Left renal cortex interstitium (tissue), 4 donors: ENCODE data around the gene LPO. TPM values are rescaled to one million over a fixed set of nuclear protein-coding genes. Genes with fewer than 3 reads are reported as not detected.

Source experiments
- DNase-seq, 4 donors: peaks; one replicate each; pipeline ENCODE4 v3.0.0-alpha.2; 2013; ENCODE audit warnings: low read depth in 4 of 4, low spot score in 2 of 4, missing footprints in 1 of 4
- polyA plus RNA-seq, 4 donors: library from polyadenylated mRNA; unstranded; fragments of 120-200 nt; gene quantifications; one replicate each; pipeline ENCODE4 v1.2.1, GENCODE V29; 2013; ENCODE audit not compliant: insufficient read length in 4 of 4

Gene LPO
- polyA plus RNA-seq, 4 donors = 0.16 to 0.25 (median 0.19) TPM; not detected in 1

DNA sequence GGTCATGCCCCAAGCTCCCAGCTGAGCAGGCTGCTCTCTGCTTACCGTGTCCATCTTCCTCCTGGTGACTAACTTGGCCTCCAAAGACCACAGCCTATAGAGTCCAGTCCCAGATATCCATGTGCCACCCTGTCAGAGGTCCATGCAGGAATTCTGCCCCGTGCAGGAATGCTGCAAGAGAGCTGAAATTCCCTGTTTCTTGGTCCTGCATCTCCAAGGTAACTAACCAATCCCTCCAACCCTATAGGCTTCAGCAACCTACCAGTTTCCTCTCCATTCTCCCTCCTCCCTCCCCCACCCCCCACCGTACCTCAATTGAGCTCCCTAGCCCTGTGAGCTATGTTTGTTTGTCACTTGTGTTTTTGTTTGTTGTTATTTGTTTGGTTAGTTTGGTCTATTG is 9.7 kb upstream of the LPO start:
- DNase-seq = no peak

DNA sequence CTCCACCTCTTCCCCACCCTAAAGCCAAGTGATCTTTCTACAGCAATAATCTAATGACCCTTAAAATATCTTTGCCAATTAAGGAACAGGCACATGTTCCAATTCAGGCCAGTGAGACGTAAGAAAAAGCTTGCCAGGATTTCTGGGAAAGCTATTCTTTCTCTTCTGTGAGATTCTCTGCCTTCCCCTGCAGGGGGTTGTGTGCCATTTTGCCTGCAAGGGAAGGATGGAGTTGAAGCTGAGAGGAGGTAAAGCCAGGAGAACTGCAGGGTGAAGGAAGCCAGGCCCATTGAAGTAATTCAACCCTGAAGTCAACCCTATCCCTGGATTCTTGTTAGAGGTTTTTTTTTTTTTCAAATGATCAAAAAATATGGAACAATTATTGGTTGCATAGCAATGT is 9.0 kb upstream of the LPO start:
- DNase-seq = no peak

DNA sequence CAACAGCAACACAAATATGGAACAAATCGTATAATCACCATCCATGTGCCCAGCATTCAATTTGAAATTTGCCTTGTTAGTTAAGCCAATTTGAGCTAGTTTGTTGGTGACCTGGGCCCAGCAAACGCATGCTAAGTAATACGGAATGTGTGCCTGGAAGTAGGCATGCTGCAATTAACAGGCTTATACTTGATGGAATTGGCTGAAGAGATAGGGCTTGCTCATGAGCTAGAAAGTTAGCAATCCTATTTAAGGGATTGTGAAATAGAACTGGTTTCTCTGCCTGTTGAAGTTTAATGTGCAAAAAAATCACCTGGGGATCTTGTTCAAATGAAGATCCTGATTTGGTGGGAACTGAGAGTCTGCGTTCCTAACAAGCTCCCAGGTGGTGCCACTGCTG is 8.5 kb upstream of the LPO start:
- DNase-seq = no peak

DNA sequence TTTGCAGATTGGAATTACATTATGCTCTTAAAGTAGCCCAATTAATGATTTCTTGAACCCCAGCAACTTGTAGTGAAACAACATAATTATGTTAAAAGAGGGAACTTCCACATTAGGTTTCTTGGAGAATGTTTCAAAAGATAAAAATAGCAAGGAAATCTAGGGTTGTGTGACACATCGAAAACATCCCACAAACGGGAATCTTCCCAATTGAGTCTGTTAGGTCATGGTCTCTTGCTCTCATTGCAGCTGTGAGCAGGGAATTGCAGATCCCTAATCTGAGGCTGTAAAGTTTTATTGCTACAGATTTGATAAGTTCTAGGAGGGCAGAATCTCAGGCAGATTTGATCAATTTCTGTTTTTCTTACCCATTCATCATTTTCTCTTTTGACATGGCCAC is 6.7 kb upstream of the LPO start:
- DNase-seq = no peak

DNA sequence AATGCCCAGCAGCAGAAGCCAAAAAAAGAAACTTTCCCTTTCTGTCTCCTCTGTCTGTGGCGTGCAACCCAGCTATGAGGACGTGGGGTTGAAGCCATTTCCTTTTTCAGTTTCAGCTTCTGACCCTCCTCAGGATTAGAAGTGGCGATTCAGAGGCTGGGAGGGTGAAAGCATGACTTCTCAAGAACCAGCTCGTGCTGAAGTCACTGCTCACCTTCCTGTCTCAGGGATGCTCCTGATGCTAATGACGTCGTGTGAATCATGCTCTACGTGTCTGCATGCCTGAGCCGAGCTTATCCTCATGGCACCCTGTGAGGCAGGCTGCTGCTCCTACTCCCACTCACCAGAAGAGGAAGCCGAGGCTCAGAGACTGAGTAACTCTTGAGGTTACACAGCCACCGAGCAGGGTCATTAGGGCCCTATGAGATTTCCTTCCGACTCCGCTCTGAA is 5.7 kb upstream of the LPO start:
- no peak for DNase-seq

DNA sequence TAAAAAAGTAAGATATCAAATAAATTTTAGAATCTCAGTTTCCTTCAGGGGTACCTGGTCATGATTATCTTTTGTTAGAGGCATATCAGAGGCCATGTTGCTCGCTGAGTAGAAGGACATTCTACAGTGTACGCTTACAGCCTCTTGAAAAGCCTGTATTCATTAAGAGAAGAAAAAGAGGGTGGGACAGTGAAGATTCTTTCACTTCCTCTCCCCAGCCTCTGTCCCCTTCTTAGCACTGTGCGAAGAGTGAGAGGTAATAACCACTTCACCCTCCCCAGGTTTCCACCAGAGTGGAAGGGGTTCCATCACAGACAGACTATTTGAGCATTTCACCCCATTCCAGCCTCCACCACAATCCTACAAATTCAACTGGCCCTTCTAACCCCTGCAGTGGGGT is 4.8 kb upstream of the LPO start:
- no peak for DNase-seq

DNA sequence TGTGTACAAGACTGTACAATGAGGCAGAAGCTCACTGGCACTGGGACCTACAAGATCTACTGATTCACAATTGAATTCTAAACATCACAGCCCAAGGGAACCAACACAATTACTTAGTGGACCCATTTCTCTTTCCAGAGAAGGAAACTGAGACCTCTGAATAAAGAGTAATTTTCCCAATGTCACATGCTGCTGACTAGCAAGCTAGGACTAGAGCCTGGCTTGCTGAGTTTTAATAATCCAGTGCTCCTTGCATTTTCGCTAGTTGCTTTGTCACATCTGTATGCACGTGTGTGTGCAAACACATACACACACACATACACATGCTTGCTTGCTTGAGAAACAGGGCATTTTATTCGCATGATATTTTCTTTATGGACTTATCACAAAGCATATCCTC is 3.9 kb upstream of the LPO start:
- DNase-seq = no peak

DNA sequence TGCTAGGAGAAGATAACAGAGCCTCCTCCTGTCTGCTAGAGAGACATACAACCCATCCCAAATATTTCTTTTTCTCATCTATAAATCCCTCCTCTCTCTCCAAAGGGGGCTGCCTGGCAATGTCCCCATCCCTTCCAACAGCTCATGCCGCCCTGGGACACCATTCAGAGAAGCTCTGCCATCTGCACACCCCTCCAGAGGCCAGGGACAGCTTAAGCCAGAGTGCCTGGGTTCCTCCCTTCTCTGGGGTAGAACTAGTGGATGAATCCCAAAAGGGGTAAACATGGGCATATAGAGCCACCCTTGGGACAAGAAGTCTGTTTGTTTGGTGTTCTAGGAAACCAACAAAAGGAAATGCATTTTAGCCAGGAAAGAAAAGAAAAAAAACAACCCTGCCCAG is 2.6 kb upstream of the LPO start:
- DNase-seq = no peak

DNA sequence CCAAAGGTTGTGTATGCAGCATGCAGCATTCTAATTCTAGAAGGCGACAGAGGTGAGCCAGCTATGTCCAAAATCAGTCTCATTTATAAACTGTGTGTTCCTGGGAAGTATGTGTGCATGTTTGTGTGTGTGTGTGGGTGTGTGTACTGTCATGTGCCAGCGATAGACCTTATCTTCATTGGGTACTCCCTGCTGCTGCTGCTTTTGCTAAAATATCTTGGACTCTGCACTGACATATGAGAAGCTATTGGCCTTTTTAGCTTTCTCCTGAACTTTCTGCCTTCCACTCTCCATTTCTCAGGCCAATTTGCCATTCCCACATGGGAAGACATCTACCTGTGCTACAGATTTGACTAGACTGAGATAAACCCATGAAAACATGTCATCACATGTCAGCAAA is 2.0 kb upstream of the LPO start:
- DNase-seq = no peak

DNA sequence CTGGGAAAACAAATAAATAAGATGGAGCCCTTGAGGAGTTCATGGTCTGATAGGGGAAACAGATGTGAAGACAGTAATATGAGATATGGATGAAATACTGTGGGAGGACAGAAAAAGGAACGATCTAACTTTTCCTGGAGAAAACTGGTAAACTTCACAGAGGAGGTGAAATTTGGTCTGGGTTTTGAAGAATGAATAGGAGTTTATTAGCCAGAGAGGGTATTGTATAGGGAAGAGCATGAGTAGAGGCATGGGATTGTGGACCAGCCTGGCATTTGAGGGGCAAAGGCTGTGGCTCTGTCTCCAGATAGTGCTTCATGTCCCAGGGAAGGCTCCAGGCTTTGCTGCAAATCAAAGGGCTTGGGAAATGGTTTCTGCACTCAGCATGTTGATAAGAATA is 1.6 kb downstream of the LPO start:
- DNase-seq = no peak

DNA sequence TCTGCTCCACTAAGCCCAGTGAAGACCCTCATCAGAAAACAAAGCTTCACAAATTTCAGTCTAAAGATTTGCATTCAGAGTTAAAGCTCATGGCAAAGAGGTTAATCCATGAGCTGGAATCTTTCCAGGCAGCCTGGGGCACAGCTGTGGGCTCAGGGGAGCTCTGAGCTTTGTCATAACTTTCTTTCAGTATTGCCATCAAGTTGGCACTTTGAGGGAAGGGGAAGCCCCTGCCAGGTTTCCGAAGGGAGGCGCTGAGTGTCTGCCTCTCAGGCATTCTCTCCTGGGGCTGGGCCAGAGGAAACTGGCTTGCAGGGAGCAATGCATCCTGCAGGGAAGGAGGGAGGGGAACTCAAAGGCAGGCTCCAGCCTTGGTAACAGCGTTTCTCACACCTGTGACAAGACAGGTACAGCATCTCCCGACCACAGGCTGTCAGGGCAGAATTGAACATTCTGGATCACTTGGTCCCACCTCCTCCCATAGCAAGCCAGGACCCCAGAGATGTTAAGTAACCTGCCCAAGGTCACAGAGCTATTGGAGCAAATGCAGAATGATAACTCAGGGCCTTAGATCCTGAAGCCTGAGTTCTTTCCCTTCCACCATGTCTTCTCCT is 3.9 kb downstream of the LPO start:
- no peak for DNase-seq

DNA sequence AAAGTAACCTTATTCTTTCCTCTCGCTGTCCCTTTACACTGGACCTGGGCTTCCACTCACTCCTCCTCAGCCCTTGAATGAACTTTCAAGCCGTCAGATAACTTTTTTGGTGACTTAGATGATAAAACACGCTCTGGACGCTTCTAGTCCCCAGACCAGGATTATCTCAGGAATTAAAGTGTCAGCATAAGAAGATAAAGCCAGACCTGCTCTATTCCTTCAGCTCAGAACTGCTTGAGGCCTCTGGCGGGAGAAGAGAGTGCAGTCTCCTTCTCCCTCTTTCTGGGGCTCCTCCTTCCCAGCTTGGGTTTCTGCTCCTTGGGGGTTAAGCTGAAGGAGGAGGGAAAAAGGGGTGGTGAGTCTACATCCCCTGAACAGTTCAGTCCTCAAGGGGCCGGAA is 6.6 kb downstream of the LPO start:
- DNase-seq = no peak

DNA sequence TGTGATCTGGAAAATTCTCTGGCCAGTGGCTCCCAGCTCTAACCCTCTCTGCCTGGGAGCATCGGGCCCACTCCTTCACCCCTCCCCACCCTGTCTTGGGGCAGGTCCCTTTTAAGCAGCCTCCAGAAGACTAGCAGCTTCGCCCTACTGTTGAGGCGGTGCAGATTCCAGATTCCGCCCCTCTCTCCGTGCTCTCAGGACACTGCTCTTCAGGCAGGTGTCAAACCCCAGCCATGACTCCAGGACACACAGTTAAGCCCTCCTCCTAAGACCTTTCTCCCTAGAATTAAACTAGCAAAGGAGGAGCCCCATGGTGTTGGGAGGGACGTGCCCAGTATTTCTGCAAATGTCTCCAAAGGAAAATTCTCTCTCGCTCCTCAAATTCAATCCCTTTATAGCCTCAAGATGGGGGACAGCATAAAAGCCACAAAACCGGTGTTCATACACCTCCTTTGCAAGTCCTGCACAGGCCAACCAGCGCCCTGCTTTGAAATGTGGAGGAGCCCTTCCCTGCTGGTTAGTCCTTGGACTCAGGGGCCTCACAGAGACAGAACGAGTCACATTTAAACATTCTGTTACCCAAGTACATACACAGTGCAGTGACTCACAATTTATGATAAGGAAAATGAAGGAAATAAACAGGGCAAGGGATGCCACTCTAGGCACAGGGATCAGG is 7.2 kb downstream of the LPO start:
- no peak for DNase-seq

DNA sequence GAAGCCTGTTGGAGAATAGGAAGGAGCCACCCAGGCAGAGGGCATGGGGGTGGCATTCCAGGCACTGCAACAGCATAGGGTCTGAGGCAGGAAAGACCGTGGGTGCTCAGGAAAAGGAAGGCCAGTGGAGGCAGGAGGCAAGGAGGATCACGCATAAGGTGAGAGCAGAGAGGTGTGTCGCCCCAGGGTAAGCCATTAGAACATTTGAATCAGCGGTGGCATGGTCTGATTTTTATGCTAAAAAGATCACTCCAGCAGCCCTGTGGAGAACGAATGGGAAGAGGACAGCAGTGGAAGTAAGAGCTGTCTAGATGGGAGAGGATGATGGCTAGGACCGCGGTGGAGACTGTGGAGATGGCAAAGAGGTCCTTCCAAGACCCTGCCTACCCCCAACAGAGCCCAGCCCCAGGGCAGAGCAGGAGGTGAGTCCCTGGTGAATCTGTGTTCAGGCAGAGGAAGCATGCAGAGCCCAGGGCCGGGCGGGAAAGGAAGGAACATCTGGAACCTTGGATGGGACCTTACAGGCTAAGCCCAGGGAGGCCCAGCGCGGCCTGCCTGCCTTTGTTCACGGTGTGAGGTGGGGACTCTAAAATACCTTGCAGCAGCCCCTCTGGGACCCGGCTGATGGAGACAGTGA is 7.8 kb downstream of the LPO start:
- DNase-seq = no peak

DNA sequence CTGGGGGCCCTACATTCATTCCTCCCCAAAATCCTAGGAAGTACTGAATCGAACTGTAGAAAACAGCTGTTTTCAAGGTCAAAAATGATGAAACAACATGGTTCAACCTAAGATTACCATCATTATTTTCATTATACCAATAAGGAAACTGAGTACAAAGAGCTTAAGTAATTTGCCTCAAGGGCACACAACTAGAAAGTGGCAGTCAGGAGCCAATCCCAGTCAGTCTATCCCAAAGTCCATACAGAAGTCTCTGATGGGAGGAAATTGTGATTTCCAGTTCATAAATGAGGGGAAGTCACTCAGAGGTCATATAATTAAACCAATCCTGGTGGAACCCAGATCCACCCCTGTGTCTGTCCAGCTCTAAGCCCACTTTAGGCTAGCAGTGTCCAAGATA is 8.4 kb downstream of the LPO start:
- DNase-seq = no peak

DNA sequence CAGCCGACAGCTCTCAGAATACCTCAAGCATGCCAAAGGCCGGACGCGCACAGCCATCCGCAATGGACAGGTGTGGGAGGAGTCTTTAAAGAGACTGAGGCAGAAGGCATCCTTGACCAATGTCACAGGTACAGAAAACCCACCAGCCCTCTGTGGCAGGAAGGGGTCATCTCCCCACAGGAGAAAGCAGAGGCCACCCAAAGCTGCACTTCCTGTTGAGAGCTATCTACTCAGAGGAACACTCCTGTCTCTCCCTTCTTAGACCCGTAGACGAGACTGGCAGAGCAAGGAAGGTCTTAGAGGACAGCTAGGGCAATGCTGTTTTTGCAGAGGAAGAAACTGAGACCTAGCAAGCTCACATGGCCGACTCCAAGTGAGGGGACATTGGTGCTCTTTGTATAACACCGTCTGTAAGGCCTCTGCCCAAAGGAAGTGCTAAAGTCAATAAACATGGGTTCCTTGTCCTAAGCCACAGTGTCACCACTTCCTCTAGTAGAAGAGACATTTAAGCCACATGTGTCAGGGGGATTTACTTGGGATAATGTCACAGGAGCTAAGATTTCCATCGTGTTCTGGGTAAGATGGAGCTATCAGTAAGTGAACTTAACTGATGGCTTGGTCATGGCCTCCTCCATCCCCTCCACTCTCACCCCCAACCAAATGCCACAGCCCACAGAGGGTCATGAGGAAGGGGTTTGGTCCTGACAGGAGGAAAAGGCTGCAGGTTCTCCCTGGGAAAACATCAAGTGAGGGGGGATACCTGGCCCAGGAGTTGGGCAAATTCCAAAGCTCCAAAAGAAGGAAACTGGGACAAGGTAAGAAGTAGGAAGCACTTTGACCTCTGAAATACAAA is 9.4 kb downstream of the LPO start:
- no peak for DNase-seq

DNA sequence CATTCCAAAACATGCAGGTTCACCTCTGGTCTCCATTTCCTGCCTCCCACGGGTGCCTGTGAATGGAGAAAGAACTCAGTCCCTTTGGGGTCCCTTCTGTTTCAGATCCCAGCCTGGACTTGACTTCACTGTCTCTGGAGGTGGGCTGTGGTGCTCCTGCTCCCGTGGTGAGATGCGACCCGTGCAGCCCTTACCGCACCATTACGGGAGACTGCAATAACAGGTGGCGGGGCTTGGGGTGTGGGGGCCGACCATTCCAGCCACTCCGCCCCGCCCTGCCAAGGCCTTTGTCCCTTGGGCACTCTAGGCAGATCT is 10.5 kb downstream of the LPO start:
- no peak for DNase-seq

DNA sequence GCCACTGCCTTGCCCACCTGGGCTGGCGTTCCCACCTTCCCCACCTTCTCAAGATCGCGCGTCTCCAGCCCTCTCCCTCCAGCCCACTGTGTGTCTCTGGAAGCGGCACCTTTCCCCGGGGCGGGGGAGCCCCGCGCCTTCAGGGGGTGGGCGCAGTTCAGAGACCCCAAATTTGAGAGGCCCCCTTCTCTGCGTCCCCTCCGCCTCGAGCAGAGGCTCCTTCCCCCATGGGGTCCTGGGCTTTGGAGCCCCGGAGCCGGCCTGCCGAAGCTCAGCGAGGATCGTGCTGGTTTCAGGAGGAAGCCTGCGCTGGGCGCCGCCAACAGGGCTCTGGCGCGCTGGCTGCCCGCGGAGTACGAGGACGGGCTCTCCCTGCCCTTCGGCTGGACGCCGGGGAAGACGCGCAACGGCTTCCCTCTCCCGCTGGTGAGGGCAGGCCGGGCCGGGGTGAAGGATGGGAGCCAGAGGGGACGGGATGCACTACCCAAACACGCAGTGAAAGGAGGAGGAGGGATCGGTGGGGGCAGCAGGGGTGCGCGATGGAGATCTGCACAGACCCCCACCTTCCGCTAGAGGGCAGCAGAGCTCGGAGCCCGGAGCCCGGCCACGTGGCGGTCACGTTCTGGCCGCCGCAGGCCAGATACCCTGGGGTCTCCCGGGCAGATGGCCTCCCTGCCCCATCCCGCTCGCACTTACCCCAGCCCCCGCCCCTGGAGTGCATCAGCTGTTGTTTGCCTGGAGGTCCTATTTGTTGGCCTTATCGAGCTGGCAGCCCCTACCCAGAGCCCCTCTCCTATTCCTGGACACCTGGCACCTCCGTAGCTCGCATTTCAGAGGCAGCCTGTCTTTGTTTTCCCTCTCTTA is 11.1 kb downstream of the LPO start:
- peak; percentile 34 to 62 (median 55) for DNase-seq

DNA sequence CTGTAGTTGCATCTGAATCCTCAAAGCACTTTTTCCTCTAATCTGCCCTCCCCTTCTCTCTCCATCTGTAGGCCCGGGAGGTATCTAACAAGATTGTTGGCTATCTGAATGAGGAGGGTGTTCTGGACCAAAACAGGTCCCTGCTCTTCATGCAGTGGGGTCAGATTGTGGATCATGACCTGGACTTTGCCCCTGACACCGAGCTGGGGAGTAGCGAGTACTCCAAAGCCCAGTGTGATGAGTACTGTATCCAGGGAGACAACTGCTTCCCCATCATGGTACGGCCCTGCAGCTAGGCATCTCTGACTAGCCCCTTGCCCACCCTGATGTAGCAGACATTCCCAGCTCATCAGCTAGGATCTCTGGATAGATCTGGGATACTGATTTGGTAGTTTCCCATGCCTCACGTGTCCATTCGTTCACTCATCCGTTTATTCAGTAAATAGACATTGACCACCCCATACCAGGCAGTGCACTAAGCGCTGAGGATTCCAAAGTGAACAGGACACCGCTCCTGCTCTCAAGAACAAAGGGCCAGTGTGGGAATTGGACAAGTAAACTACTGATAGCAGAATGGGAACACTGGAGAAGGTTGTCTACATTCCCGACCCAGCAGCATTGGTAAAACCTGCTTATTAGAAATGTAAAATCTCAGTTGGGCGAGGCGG is 12.1 kb downstream of the LPO start:
- no peak for DNase-seq

DNA sequence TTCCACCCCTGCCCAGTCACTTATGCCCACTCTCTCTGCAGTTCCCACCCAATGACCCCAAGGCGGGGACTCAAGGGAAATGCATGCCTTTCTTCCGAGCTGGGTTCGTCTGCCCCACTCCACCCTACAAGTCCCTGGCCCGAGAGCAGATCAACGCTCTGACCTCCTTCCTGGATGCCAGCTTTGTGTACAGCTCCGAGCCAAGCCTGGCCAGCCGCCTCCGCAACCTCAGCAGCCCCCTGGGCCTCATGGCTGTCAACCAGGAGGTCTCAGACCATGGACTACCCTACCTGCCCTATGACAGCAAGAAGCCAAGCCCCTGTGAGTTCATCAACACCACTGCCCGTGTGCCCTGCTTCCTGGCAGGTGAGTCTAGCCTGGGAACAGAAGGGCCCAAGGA is 13.8 kb downstream of the LPO start:
- DNase-seq = no peak
